HG02852 (cell line): ENCODE data around the gene NUP205.
"Not testable (repeated sequence)": the region's sequence is repeated elsewhere in the genome, so short reads cannot be mapped to it uniquely, and the experiment has no call there.

ENCODE experiments used
- ATAC-seq: cut with Tn5 transposase; IDR thresholded peaks from one replicate; pipeline ENCODE4 v1.9.1; 2021; ENCODE audit warnings: mild to moderate bottlenecking, moderate library complexity; ENCODE audit not compliant: unreplicated experiment

Gene NUP205

GRCh38 chr7:135617781-135618180, 60.1 kb downstream of the NUP205 start:
- ATAC-seq, result no peak

- no peak for ATAC-seq
These were observed 60.8 kb downstream of the NUP205 start for GRCh38 chr7:135618510-135618909.

GRCh38 chr7:135620447-135620846, 62.7 kb downstream of the NUP205 start:
- no peak for ATAC-seq

GRCh38 chr7:135620980-135621850, 63.5 kb downstream of the NUP205 start:
- ATAC-seq, result no peak

GRCh38 chr7:135634191-135634878, 76.6 kb downstream of the NUP205 start:
- no peak for ATAC-seq

GRCh38 chr7:135639690-135640089, 82.0 kb downstream of the NUP205 start:
- not testable (repeated sequence) for ATAC-seq

GRCh38 chr7:135644154-135644553, 86.4 kb downstream of the NUP205 start:
- no peak for ATAC-seq

- ATAC-seq, result no peak
These were observed 87.0 kb downstream of the NUP205 start for GRCh38 chr7:135644729-135645128.

- ATAC-seq, result no peak
These were observed 87.7 kb downstream of the NUP205 start for GRCh38 chr7:135645296-135645904.

GRCh38 chr7:135647755-135648154, 90.0 kb downstream of the NUP205 start:
- no peak for ATAC-seq

- no peak for ATAC-seq
These were observed 90.5 kb downstream of the NUP205 start for GRCh38 chr7:135648235-135648634.

- no peak for ATAC-seq
These were observed 93.3 kb downstream of the NUP205 start for GRCh38 chr7:135650831-135651573.

- no peak for ATAC-seq
These were observed 95.8 kb downstream of the NUP205 start for GRCh38 chr7:135653340-135654080.

GRCh38 chr7:135658564-135658963, 100.8 kb downstream of the NUP205 start:
- ATAC-seq, result no peak

- no peak for ATAC-seq
These were observed 101.6 kb downstream of the NUP205 start for GRCh38 chr7:135659159-135659846.

GRCh38 chr7:135661311-135662122, 103.8 kb downstream of the NUP205 start:
- ATAC-seq, result no peak

- peak; percentile 26 for ATAC-seq
These were observed 104.3 kb downstream of the NUP205 start for GRCh38 chr7:135662123-135662372.

GRCh38 chr7:135662373-135663114, 104.8 kb downstream of the NUP205 start, which contains the start of gene STMP1:
Gene STMP1, plus strand, starts transcription at chr7:135662514.
- peak; percentile 89 for ATAC-seq
